ENCODE results near the gene SH2D3C.

SH2D3C gene

DNA sequence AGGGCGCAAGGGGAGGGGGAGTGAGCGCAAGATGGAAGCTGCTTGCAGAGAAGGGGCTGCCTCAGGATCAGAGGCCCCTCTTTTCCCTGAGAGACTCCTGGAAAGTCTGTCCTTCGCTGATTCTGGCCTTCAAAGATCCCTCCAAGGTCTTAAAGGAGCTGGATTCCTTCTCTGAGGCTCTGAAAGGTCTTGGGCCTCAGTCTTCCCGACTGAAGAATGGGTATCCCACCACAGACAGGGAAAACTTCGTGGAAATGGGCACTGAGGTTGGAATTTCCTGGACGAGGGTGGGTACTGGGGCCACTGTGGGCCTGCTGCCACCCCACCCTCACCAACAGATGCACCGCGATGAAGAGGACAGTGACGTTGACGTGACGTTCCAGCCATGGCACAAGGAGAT lies 66.1 kb downstream of the SH2D3C start:
- Histone ChIP-seq H3K27ac (peak overlapping the region in 1 of 21 experiments; percentile 3), H3K4me3 (no peak overlapping the region)

DNA sequence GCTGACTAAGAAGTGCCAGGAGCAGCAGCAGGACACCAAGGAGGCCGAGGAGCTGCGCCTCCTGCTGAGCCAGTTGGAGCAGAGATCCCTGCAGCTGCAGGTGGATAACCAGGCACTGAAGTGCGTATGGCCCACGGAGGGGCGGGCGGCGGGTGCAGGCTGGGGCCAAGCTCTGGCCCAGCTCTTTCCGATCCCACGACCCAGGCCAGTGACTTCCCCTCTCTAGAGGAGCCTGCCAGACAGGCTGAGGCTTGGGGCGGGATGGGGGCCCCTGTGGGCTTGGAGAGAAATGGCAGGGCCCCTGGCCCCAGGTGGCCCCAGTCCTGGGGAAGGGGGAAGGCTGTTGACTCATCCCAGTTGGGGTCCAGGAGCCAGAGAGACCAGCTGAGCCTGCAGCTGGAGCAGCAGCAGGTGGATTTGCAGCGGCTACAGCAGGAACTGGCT lies 66.6 kb downstream of the SH2D3C start:
- no peak overlapping the region for H3K4me3 ChIP-seq

DNA sequence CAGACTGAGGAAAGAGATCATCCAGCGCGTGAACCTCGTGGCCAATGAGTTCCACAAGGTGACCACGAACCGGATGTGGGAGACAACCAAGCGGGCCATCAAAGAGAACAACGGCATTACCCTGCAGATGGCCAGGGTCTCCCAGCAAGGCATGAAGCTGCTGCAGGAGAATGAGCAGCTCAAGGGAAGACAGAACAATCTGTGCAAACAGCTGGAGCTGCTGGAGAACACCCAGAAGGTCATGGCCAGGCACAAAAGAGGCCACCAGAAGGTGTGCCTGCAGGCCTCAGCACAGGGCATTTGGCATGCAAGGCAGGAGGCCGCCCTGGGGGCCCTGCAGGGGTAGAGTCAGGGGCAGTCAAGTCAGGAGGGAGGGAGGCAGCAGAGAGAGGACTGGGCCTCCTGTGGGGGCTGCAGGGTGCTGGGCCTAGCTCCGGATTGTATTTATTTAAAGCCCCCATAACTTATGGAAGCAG lies 67.2 kb downstream of the SH2D3C start:
- Histone ChIP-seq H3K4me3 (no peak overlapping the region), H3K27ac (no peak overlapping the region)

More for the DNA sequence above, 66.6 kb downstream of the SH2D3C start:
- H3K27ac ChIP-seq: peak overlapping the region in 1 of 21 experiments; percentile 3

DNA sequence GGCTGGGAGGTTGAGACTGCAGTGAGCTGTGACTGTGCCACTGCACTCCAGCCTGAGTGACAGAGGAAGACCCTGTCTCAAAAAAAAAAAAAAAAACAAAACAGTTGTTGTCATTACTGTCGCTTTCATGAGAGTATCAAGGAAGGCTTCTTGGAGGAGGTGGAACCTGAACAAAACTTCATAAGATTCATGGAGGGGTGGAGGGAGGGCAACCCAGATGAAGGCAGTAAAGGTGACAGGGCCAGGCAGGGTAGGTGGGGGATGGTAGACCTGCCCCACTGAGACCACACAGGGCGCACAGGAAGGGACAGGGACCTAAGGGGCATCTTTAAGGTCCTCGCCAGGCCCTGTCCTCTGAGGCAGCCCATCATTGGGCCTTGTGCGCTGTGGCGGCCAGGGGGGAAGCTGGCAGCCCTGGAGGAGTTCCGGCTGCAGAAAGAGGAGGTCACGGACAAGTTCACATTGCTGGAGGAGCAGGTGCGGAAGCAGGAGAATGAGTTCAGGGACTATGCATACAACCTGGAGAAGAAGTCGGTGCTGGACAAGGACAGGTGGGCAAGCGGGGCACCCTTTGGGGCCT lies 68.2 kb downstream of the SH2D3C start:
- no peak overlapping the region for H3K27ac ChIP-seq

DNA sequence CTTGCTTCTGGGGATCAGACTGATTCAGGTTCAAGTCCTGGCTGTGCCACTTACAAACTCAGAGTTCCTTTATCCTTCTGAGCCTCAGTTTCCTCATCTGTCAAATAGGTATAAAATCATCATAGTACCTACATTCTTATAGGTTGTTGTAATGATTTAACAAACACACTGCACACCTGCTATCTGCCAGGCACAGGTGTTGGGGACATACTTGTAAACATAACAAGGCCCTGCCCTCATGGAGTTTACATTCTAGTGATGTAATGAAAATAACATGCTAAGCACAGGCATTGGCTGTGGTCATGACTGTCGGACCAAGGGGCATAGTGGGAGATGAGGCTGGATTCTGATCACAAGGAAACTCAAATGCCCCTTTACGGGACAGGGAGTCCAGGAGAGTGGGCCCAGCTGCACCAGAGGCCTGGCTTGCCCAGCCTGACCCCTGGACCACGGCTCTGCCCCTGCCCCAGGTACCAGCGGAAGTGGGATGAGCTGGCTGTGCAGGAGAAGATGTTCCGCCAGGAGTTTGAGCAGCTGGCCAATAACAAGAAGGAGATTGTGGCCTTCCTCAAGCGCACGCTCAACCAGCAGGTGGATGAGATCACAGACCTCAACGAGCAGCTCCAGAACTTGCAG lies 69.4 kb downstream of the SH2D3C start:
- H3K4me3 ChIP-seq: no peak overlapping the region
- H3K27ac ChIP-seq: no peak overlapping the region

More for the DNA sequence above, 68.2 kb downstream of the SH2D3C start:
- no peak overlapping the region for H3K4me3 ChIP-seq

DNA sequence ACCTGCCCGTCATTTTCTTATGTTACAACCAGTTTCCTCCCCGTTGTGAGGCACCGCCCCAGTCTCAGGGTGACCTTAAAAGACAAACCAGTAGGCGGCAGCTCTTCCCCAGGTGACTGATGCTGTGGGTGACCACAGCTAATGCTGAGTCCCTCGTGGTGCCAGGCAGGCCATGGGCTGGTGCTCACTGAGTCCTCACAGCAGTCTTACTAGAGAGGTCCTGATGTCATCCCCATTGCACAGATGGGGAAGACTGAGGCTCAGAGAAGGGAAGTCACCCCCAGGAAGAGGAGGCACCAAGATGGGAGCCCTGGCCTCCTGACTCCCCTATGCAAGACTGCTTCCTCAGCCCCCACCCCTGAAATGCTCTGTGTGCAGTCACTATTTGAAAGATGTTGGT lies 70.7 kb downstream of the SH2D3C start:
- Histone ChIP-seq H3K4me3 (no peak overlapping the region), H3K27ac (no peak overlapping the region)

DNA sequence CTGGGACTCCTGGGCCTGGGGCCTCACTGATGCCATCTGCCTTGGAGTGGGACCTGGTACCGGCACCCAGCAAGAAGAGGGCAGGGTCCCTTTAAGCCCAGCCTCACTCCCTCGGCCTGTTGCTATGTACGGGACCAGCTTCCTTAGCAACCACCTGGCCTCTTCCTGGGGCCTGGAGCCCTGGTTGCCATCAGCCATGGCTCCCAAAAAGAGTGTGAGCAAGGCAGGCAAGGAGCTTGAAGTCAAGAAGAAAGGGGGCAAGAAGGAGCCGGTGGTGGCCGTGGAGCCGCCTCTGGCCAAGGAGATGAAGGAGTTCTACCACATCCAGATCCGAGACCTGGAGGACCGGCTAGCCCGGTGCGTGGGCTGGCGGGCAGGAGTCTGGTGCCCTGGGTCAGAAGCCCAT lies 71.6 kb downstream of the SH2D3C start, which contains the start of gene CFAP157:
CFAP157 (plus strand) TSS at position 153 of the 406 bp plus-strand sequence; CDS start at position 197, 44 bp downstream.
- Histone ChIP-seq H3K27ac (no peak within 1 kb of the TSS), H3K4me3 (no peak within 1 kb of the TSS)

DNA sequence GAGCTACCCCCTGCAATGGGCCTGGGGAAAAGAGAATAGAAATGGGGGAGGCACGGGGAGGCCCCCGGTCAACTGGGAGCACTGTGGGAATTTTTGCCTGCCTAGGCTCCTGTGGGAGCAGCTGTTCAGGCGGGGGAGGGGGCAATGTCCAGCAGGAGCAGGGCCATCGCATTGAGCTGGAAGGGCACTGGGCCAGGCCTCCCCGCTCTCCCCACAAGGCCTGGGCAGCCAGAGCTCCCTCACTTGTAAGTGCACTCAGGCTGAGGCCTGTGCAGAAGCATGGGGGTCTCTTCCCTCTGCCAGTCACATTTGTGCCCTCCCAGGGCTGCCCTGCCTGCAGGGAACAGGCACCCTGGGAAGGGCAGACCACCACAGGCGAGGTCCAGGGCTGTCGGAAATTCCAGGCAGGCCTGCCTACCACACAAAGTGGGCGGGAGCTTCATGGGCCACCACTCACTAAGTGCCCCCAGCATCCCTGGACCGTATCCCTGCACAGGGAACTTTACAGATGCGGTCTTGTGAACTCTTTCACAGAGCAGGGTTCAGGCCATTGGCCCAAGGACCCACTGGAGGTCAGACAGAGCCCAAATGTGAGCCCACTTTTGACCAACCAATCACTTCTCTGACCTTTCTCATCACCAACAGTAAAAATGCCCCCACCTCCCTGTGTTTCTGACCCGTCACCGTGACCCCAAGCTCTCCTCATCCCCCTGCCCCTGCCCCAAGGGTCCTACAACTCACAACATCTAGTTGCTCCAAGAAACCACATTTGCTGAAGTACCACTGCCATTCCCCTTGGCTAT lies 72.7 kb downstream of the SH2D3C start:
- no peak overlapping the region for H3K4me3 ChIP-seq
- no peak overlapping the region for H3K27ac ChIP-seq

DNA sequence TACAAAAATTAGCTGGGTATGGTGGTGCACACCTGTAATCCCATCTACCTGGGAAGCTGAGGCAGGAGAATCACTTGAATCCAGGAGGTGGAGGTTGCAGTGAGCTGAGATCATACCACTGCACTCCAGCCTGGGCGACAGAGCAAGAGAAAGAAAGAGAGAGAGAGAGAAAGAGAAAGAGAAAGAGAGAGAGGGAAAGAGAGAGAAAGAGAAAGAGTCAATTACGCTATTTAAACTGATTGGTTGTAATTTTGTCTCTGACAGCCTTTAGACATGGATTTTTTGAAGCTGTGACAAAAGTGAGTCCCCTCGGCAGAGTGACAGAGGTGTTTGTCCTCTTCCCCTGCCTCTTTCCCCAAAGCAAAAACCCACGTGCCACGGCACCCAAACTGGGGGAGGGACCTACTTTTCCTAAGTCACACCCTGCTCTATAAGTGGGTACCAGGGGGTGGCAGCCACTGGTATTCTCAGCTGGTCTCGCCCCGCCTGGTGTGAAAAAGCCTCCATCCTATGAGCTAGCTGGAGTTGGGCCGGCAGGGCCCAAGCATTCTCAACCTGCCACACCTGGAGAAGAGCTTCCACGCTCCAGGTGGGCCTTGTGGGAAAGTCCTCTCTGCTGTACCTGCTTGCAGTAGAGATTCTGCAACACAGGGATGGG lies 75.0 kb downstream of the SH2D3C start:
- H3K27ac ChIP-seq: no peak overlapping the region

DNA sequence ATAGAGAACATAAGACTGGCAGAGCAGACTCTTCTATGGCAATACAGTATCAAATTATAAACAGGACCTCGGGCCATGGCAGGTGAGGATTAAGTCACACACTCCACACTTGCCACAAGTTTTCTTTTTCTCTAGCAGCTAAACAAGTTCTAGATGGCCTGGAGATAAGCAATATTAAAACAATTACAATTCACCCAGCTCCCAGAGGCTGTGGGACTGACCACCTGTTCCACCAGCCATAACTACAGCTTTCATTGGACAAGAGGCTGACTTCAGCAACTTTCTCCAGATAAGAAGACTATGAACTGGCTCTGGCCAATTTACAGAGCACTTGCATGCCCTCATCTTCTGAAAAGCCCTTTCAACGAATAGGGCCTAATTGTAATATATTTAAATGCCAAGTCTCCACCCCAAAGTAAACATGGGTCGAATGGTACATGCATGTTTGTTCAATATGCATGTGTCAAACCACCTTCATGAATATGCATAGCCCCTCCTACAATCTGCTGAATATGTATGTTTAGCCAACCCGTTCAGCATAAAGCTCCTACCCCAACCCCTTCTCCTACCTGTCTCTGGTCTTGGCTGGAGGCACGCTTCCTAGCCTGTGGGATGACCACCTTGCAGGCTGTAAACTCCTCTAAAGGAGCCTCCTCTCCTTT lies 77.7 kb downstream of the SH2D3C start:
- Histone ChIP-seq H3K27ac (no peak overlapping the region), H3K4me3 (no peak overlapping the region)

More for the DNA sequence above, 75.0 kb downstream of the SH2D3C start:
- H3K4me3 ChIP-seq: no peak overlapping the region

DNA sequence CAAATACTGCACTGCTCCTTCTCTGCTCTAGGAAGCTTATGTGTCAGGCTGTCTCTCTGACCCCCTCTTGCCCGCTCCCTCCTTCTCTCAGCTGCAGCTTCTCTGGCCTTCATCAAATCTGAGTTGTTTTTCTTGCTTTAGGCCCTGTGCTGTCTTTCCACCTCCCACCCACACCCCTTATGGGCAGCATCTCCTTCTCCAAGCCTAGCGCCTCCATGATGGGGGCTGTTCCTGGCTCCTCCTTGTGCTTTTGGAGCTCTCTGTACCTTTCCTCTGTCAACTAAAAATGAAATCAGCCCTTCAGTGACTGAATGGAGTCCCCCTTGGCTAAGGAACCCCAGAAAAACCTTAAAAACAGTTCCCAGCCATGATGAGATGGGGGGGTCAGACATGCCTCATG lies 78.3 kb downstream of the SH2D3C start:
- no peak overlapping the region for H3K4me3 ChIP-seq
- peak overlapping the region in 13 of 21 experiments; percentile 42 to 92 (median 75) for H3K27ac ChIP-seq

DNA sequence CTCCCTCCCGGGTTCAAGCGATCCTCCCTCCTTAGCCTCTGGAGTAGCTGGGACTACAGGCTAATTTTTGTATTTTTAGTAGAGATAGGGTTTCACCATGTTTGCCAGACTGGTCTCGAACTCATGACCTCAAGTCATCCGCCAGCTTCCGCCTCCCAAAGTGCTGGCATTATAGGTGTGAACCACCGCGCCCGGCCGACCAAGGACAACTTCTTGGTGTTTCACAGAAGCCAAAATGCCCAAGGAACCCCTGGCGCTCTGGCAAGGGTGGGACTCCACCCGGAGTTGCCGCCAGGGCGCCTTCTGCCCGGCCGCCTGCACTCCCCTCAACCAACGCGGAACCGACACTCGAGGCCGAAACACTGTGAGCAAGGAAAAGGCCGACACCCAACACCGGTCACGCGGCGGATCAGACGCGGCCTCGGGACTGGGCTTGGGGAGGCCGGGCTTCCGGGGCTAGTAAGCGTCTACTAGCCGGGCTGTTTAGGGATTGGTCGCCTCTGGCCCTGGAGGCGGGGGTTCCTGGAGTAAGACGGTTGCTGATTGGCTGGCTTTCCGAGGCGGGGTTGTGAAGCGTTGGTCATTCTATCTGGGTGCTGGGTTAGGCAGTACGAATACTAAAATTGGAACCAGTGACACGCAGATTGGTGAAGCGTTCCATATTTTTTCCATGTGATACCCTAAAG lies 79.3 kb downstream of the SH2D3C start:
- Histone ChIP-seq H3K27ac (peak overlapping the region; percentile 8 to 92 (median 80)), H3K4me3 (peak overlapping the region in 6 of 7 experiments; percentile 7 to 31 (median 19))

DNA sequence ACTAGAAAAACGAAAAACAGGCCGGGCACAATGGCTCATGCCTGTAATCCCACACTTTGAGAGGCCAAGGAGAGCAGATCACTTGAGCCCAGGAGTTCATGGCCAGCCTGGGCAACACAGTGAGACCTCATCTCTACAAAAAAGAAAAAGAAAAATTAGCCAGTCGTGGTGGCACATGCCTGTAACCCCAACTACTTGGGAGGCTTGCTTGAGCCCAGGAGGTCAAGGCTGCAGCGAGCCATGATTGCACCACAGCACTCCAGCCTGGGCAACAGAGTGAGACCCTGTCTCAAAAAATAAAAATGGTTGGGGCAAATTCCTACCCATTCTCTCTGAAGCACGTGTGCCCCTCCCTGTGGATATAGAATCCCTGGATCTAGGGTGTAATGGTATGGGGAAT lies 80.1 kb downstream of the SH2D3C start:
- peak overlapping the region in 8 of 21 experiments; percentile 69 to 92 (median 82) for H3K27ac ChIP-seq

DNA sequence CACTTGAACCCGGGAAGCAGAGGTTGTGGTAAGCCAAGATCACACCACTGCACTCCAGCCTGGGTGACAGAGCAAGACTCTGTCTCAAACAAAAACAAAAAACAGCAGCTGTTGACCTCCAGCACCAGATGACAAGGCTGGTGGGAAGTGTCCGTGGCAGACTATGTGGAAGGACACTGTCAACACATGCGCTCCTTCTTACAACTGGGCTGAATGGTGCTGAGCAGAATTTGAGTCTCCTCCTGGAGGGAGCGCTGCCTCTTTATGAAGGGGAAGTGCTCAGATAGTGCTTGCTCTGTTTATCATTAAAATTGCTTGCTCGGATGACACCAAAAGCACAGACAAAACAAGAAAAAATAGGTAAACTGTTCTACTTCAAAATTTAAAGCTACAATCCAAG lies 80.9 kb downstream of the SH2D3C start:
- no peak overlapping the region for H3K4me3 ChIP-seq
- peak overlapping the region in 2 of 21 experiments; percentile 22 to 23 for H3K27ac ChIP-seq

More for the DNA sequence above, 80.1 kb downstream of the SH2D3C start:
- no peak overlapping the region for H3K4me3 ChIP-seq

DNA sequence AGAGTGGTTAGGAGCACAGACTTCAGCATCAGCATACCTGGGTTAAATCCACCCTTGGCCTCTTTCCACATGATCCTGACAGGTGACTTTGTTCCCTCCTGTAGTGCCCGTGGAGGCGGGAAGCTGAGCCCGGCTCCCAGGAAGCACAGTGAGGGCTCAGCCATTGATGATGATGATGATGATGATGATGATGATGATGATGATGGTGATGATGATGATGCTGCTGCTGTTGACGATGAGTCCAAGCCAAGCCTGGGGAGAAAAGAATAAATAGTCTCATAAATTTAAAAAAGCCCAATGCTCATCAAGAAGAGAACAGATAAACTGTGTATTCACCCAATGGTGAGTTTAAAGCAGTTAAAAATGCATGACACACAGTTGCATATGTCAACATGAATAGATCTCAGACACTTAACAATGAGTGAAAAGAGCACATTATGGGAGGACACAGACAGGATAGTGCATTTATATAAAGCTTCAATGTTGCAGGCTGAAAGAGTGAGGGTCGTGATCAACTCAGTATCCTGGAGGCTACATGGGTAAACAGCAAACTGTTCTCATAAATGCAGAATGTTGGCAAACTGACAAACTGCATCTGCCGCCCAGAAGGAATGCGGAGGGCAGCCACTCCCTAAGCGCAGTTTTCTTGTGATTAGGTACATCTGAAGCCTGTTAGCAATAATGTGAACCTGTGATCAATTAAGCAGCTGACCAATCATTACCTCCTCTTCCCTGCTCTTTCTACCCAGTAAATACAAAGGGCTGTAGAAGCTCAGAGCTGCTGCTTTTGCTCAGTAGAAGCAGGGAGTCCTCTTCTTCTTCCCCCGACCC lies 83.4 kb downstream of the SH2D3C start:
- no peak overlapping the region for H3K4me3 ChIP-seq
- H3K27ac ChIP-seq: peak overlapping the region in 3 of 21 experiments; percentile 28 to 32 (median 29)

DNA sequence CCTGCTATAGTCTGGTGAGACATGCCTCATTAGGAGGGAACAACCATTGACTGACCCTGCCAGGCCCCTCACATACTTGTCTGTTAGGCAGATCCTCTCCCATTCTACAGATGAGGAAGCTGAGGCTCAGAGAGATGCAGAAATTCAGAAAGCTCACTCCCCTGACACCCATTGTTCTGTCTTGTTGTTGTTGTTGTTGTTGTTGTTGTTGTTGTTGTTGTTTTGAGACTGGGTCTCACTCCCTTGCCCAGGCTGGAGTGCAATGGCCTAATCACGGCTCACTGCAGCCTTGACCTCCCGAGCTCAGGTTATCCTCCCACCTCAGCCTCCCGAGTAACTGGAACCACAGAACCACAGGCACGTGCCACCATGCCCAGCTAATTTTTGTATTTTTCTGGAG lies 84.8 kb downstream of the SH2D3C start:
- Histone ChIP-seq H3K4me3 (no peak overlapping the region), H3K27ac (no peak overlapping the region)

DNA sequence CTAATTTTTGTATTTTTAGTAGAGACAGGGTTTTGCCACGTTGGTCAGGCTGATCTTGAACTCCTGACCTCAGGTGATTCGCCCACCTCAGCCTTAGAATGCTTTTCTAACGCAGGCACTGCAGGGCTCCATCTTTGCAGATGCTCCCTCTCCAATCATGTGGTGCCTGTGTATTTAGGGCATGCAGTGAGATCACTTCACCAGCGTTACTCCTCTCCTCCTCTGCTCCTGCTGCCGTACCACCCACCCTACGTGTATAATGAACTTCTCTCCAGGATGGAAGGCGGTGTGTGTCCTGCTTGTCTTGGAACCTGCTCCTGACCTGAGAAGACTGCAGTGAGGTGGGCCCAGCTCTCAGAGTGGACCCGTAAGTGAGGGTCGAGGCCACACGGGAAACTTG lies 85.3 kb downstream of the SH2D3C start:
- Histone ChIP-seq H3K27ac (no peak overlapping the region), H3K4me3 (no peak overlapping the region)

DNA sequence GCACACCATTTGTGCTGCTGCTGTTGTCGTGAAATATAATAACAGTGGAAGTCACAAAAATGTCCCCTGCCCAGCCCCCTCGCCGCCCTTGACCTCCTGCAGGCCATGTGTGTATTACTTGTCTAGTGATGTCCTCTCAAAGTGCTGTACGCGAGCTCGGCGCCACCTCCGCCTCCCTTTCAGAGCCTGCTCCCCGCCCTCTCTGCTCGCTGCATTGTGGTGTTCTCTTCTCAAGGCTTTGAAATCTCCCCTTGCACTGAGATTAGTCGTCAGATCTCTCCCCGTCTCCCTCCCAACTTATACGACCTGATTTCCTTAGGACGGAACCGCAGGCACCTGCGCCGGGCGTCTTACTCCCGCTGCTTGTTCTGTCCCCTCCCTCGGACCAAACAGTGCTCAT lies 86.4 kb downstream of the SH2D3C start:
- no peak overlapping the region for H3K27ac ChIP-seq
- no peak overlapping the region for H3K4me3 ChIP-seq
